ELF-1 (cell line): ENCODE results near the gene SORCS2.
A peak's percentile ranks its signal among the peaks of the same experiment; 100 is the strongest.

ENCODE experiments used
- DNase-seq: peaks from one replicate; pipeline ENCODE4 v3.0.0-alpha.2; 2016; ENCODE audit warnings: low read depth, low spot score

Gene SORCS2

DNA sequence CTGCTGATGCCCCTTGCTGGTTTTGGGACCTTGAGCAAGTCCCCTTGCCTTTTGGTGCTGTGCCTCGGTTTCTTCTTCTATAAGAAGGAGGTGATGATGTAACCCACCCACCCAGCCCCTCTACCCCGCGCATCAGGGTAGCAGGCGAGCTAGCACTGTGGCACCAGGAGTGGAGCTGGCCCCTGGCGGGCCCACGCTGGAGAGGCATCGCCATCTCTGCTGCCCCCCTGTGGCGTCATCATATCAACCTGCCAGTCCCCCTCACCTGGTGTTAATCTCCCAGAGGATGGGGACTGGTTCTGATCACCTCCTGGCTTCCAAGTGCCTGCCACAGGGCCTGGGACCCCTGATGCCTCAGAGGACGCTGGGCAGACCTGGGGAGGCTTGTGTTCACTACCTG is 6.3 kb upstream of the SORCS2 start:
- DNase-seq, result no peak

GRCh38 chr4:7186516-7187167 is 5.7 kb upstream of the SORCS2 start:
- no peak for DNase-seq

- DNase-seq, result peak; percentile 14
These were observed 5.2 kb upstream of the SORCS2 start for GRCh38 chr4:7187168-7187535.

GRCh38 chr4:7187691-7188090 is 4.6 kb upstream of the SORCS2 start:
- peak; percentile 0 for DNase-seq

DNA sequence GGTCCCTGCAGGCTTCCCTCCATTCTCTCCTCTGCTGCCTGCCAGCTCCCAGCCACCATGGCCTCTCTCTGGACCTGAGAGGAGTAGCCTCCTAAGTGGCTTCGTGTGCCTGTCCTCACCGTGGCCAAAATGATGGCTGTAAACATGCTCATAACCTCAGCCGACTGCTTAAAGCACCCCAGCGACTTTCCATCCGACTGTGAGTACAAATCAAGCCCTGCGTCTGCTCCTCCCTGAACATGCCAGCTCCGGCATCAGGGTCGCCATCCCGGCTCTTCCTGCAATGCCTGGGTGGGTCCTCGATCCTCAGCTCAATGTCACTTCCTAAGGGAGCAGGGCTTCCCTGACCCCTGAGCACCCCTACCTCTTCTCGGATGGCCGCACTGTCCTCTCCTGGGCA is 3.3 kb upstream of the SORCS2 start:
- DNase-seq, result peak; percentile 2

- DNase-seq, result peak; percentile 33
These were observed 2.7 kb upstream of the SORCS2 start for GRCh38 chr4:7189475-7190277.

GRCh38 chr4:7190278-7190594 is 2.1 kb upstream of the SORCS2 start:
- no peak for DNase-seq

GRCh38 chr4:7190691-7191545 is 1.4 kb upstream of the SORCS2 start:
- DNase-seq, result peak; percentile 1

- DNase-seq, result no peak
These were observed 639 bp upstream of the SORCS2 start for GRCh38 chr4:7191546-7192251.

DNA sequence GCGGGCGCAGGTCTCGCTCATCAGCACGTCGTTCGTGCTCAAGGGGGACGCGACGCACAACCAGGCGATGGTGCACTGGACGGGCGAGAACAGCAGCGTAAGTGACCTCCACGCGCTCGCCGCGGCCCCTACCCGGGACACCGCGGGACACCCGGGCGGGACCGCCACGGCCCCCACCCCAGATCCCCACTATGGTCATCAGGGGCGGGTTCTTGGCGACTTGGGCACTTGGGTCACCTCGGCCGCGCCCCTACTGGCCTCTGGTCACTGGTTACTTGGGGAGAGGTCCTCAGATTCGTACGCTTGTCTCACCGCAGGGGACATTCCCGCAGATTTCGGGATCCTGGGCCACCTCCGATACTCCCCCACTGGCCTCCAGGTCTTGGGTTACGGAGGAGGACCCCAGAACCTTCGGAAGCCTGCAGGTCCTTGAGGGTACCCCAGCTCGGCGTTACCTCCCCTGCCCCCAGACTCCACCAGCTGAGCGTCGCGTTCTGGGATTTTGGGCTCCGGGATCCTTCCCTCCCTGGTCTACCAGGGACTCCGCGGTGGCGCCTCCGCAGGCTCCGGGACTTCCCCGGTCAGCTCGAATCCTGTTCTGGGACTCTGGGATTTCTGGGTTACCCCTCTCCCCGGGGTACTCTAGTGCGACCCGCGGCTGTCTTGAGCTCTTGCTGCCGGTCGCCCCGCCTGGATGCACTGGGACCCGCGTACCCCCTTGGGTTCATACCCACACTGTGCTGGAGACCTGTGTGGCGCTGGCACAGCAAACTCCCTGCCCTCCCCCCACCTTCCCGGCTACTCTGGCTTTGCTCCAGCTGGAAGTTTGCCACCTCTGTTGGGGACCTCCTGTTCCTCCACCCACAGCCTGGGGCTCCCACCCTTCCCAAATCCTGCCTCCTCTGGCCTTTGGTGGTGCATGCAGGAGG is 956 bp downstream of the SORCS2 start:
- DNase-seq, result peak; percentile 40

GRCh38 chr4:7194251-7195140 is 2.2 kb downstream of the SORCS2 start:
- peak; percentile 43 for DNase-seq

DNA sequence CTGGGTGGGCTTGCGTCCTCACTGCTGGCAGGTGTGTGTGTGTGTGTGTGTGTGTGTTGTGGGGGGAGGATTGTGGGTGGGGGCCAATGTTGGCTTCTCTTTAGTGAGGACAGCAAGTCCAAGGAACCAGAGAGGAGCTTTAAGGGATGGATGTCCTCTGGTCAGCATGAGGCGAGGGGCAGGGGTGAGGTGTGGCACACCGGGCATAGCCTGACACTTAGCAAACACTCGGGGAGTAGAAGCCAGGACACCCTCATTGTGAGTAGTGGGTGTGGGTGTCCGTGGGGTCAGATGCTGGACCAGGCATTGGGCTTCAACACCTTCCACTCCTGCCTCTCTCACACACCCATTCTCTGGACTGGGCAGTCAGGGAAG is 2.8 kb downstream of the SORCS2 start:
- no peak for DNase-seq

DNA sequence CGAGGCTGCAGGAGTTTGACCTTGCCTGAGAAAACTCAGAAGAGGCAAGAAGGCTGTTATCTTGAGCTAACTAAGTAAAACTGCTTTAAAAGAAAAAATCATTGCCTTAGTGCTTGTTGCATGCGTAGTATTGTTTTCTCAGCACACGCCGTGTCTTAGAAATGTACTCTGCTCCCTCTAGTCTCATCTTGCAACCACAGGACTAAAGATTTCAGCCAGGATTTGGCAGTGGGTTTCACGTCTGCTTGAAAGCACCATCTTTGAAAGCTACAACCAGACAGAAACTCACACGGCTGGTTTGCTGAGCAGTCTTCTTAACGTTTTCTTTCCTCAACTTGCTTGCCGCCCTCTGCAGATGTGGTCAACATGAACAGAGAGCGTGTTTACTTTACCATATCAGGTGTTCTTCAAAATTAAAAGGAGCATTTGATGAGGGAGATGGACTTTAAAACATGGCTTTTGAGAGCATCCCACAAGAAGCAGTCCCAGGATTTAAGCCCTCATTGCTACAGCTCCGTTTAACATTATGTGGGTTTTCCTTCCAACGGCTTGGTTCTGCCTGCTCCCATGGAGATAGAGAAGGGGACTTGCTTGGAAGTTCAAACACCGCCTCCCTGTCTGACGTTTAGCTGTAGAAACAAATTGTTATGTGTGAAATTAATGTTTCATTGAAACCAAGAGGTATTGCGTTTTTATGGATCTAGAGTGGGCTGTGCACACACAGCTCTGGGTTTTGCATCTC is 3.4 kb downstream of the SORCS2 start:
- no peak for DNase-seq

- DNase-seq, result no peak
These were observed 3.9 kb downstream of the SORCS2 start for GRCh38 chr4:7196288-7196651.

DNA sequence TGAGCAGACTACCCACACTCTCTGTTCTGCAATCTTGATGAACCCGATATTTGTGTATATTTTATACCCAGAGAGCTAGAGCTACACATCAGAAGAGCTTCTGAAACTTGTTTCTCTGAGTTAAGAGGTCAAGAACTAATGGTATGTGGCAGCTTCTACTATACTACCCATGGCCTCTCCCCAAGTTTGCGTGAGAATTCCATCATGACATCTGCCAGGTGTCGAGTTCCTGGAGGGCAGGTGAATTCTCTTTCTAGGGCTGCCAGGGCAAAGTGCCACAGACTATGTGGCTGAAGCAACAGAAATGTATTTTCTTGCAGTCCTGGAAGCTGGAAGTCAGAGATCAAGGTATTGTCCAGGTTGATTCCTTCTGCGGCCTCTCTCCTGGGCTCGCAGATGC is 4.4 kb downstream of the SORCS2 start:
- no peak for DNase-seq

DNA sequence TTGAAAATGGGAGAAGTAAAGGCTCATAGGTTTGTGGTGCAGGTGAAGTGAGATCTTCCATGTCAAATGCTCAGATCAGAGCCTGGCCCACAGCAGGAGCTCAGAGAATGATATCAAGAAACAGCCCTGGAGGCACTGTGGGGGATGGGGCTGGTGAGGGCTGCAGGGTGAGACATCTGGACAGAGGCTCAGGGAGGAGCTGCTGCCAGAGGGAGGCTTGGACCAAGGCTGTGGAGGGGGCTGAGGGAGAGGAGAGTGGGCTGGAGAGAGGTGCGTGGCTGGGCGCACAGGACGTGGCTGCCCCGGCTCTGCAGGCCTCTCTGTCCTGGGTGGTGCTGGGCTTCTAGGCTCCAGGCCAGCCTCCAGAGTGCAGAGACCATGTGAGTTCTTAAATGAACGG is 5.6 kb downstream of the SORCS2 start:
- DNase-seq, result peak; percentile 62

DNA sequence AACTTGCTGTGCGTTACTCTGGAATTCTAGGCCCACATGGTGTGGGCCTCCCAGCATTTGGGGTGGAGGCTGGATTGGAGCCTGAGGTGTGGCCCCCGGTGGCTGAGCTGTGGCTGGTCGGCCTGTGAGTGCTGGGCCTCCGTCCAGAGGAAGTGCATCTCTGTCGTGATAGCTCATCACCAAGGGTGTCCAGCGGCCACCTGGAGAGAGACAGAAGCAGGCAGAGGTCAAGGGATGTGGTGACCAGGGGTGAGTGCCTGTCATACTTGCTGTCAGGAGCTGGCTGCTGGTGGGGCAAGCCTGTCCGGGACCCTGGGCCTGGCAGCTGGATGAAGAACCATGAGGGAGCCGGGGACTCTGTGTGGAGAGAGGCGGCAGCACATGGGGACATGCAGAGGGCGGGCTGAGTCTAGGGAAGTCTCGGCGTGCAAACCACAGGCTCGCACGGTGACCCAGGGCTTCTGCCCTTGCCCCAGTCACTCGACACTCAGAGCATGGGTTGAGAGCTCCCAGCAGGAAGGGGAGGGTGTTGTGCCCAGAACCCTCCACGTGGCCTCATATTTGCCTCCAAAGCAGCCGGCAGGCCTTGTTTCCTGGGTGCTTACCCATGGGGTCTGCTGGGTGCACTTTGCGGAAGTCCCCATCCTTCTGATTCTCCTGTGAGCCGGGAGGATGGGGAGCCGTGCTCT is 6.2 kb downstream of the SORCS2 start:
- no peak for DNase-seq

DNA sequence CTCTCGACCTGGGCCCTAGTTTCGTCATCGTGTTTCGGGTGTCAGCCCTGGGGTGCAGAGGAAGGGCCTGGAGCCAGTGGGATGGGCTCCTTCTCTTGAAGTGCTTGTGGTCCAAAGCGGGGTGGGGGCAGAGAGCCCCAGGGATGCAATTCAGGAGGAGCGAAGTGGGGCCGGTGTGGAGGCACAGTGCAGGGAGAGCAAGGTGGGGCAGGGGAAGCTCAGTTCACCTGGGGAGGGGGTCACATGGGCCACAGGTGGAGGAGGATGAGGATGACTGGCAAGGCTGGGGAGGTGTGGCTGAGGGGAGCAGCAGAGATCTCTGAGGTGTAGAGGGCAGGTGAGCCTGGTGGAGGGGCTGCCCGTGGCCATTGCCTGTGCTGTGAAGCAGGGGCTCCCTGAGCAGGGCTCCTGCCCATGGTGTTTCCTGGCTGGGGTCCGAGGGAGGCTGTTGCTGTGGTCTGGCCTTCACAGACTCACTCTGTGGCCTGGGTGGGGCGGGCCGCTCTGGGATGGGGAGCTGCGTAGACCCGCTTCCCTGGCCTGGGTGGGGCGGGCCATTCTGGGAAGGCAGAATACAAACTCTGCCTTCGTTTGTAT is 6.9 kb downstream of the SORCS2 start:
- DNase-seq, result peak; percentile 0
